HG03139 (cell line): ENCODE results near the gene BCLAF1.

Experiments
- ATAC-seq: cut with Tn5 transposase; IDR thresholded peaks from one replicate; pipeline ENCODE4 v1.9.1; 2021; ENCODE audit not compliant: unreplicated experiment

The BCLAF1 gene

DNA sequence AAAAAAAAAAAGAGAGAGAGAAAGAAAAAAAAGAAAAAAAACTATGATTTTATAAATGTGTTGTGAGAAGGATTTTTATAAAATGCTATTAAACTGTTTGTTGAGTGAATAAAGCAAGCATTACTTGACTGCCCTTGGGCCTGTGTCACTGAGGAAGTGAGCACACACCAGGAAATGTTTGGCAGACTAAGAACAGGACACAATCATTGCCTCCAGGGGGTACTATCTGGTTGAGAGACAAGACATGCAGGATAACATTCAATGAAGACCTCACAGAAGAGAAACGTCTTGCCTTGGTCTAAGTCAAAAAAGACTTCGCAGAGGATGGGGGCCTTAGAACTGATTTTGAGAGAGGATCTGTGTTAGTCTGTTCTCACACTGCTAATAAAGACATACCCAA lies 80.2 kb downstream of the BCLAF1 start:
- no peak for ATAC-seq

DNA sequence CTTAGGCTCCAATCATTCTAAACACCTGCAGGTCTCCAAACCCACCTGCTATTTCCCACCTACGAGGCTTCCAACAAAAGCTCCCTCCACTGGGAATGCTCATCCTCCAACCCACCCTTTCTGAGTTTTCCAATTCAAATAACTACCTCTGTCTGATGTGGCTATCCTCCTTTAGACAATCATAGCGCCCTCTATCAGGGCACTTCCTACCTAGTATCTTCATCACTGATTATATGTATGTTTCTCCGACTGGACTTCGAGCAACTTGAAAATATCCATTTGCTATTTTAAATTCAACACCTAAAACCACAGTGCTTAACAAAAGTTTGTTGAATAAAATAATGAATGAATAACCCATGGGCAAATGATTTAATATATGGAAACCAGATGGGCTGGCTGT lies 80.9 kb downstream of the BCLAF1 start:
- ATAC-seq: no peak
